ENCODE results near the gene RPL27A.

GRCh38 chr11:8698917-8699441 is 16.4 kb downstream of the RPL27A start:
- TF ChIP-seq, protein P1, sequence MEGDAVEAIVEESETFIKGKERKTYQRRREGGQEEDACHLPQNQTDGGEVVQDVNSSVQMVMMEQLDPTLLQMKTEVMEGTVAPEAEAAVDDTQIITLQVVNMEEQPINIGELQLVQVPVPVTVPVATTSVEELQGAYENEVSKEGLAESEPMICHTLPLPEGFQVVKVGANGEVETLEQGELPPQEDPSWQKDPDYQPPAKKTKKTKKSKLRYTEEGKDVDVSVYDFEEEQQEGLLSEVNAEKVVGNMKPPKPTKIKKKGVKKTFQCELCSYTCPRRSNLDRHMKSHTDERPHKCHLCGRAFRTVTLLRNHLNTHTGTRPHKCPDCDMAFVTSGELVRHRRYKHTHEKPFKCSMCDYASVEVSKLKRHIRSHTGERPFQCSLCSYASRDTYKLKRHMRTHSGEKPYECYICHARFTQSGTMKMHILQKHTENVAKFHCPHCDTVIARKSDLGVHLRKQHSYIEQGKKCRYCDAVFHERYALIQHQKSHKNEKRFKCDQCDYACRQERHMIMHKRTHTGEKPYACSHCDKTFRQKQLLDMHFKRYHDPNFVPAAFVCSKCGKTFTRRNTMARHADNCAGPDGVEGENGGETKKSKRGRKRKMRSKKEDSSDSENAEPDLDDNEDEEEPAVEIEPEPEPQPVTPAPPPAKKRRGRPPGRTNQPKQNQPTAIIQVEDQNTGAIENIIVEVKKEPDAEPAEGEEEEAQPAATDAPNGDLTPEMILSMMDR (IDR thresholded peaks at IDR 0.05; ENCODE audit: extremely low read depth in 1 of 2, insufficient read depth in 1 of 2, low read depth in 1 of 2, low read length in 2 of 2) = no peak
- TF ChIP-seq EZH2 (IDR thresholded peaks at IDR 0.05; ENCODE audit: borderline replicate concordance, low read depth, low read length, severe bottlenecking) (no peak), JUN (IDR thresholded peaks at IDR 0.05; ENCODE audit: borderline replicate concordance, insufficient read depth, insufficient read length, low read depth) (no peak), POLR2A (IDR thresholded peaks at IDR 0.05; ENCODE audit: low read depth, low read length) (no peak), POLR2AphosphoS5 (IDR thresholded peaks at IDR 0.05; ENCODE audit: insufficient read depth, low read depth, low read length) (no peak), MYC (IDR thresholded peaks at IDR 0.05; ENCODE audit: low read depth, low read length) (no peak), GATA2 (IDR thresholded peaks at IDR 0.05; ENCODE audit: insufficient read depth, insufficient read length, low read depth, low read length) (no peak), FOS (IDR thresholded peaks at IDR 0.05; ENCODE audit: borderline replicate concordance, insufficient read depth, low read length) (no peak)
- TF ChIP-seq, protein P2, sequence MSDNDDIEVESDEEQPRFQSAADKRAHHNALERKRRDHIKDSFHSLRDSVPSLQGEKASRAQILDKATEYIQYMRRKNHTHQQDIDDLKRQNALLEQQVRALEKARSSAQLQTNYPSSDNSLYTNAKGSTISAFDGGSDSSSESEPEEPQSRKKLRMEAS (IDR thresholded peaks at IDR 0.05; ENCODE audit: insufficient read depth, insufficient read length) = no peak

Measured in endothelial cell of umbilical vein (primary cell).